ENCODE data around the gene AGTRAP. TPM values are rescaled to one million over a fixed set of nuclear protein-coding genes. Genes with fewer than 3 reads are reported as not detected.

AGTRAP gene
- total and polyA plus RNA-seq, 2 of the 8 experiments (the other 6 are each of a cell fraction or from before 2014, with no cell fraction given) = 69.7 to 192 TPM

GRCh38 chr1:11712285-11712684 is 23.7 kb upstream of the AGTRAP start:
- H3K23me2 ChIP-seq (ENCODE audit: low read depth, low read length) = no peaks in the 10 kb centered on the region
- H3K56ac ChIP-seq (replicated peaks; ENCODE audit: insufficient read length, low read depth, low read length) = no peak overlapping the region
- H2BK5ac ChIP-seq (ENCODE audit: low read depth, low read length) = no peak overlapping the region
- H3K27ac ChIP-seq (ENCODE audit: low read depth, low read length) = no peak overlapping the region
- no peak overlapping the region for H3K9ac ChIP-seq (replicated peaks in 1 of 4; ENCODE audit: extremely low read depth in 1 of 4, low read depth in 3 of 4, low read length in 3 of 4)
- no peak overlapping the region for H2AFZ ChIP-seq (ENCODE audit: low read length)
- no peak overlapping the region for H2BK20ac ChIP-seq (ENCODE audit: low read length)
- H3K4ac ChIP-seq (replicated peaks; ENCODE audit: insufficient read length, low read depth, low read length) = no peak overlapping the region
- H2BK15ac ChIP-seq (ENCODE audit: low read length) = no peak overlapping the region
- H2AK5ac ChIP-seq (ENCODE audit: low read depth, low read length) = no peak overlapping the region
- ChIA-PET CTCF (ENCODE audit: partially characterized antibody) (interaction anchor here (1.0 to 11.1 kb wide), 5 partner anchors 17 to 49 kb away, joined by 3 to 129 read pairs (median 4); partner anchors contain the start of gene FBXO6), POLR2A (ENCODE audit: partially characterized antibody) (interaction anchor here (1.5 to 14.6 kb wide), 2 partner anchors 23 to 47 kb away, joined by 6 to 329 read pairs; partner anchors contain the start of genes DRAXIN and MAD2L2)
- no peak overlapping the region for H3K4me3 ChIP-seq (ENCODE audit: extremely low read depth in 1 of 4, insufficient read depth in 2 of 4, low read depth in 3 of 4, low read length in 4 of 4)
- WGBS, 2 experiments (ENCODE audit: extremely low coverage in 1 of 2, insufficient coverage in 1 of 2, insufficient read length in 1 of 2, insufficient replicate concordance in 2 of 2, low coverage in 1 of 2, low lambda C conversion rate in 2 of 2, missing lambda C conversion rate in 1 of 2) = 97% methylated on average over 8 of the region's 8 CpGs; no CpG with 5 or more reads in 1 of the 2 experiments
- H4K91ac ChIP-seq (replicated peaks; ENCODE audit: insufficient read length, low read length) = no peak overlapping the region
- H3K9me3 ChIP-seq (ENCODE audit: insufficient read depth in 2 of 2, low read depth in 1 of 2, low read length in 1 of 2) = no peaks in the 10 kb centered on the region
- no peak overlapping the region for H3K23ac ChIP-seq (ENCODE audit: insufficient read length)
- FAIRE-seq (no peak), DNase-seq (ENCODE audit: low read depth in 1 of 2, low spot score in 2 of 2) (no peak)
- H3K14ac ChIP-seq (ENCODE audit: insufficient read length) = no peak overlapping the region
- no peak overlapping the region for H2BK12ac ChIP-seq (ENCODE audit: low read depth, low read length)
- H3K18ac ChIP-seq (ENCODE audit: extremely low read depth, low read length) = no peak overlapping the region
- peaks cover 0 to 4% (median 2%) of the 10 kb centered on the region in 4 experiments; a peak in 5 of 8 replicates for H3K36me3 ChIP-seq (ENCODE audit: control insufficient read depth in 2 of 4, insufficient read depth in 4 of 4, low read length in 3 of 4)
- H4K5ac ChIP-seq (ENCODE audit: insufficient read length, low read depth, low read length) = no peak overlapping the region
- H4K20me1 ChIP-seq (replicated peaks in 1 of 2; ENCODE audit: control insufficient read depth in 1 of 2, insufficient read depth in 2 of 2, low read length in 2 of 2) = no peaks in the 10 kb centered on the region
- no peaks in the 10 kb centered on the region for H3K79me2 ChIP-seq (ENCODE audit: control insufficient read depth in 1 of 2, insufficient read depth in 2 of 2, low read length in 2 of 2)
- peaks cover 0 to 9% (median 6%) of the 10 kb centered on the region in 4 experiments; a peak in 5 of 7 replicates for H3K4me1 ChIP-seq (replicated peaks in 1 of 4; ENCODE audit: control insufficient read depth in 3 of 4, insufficient read depth in 4 of 4, low read length in 3 of 4)
- H3K4me2 ChIP-seq (ENCODE audit: insufficient read depth in 1 of 2, low read depth in 2 of 2, low read length in 2 of 2) = no peak overlapping the region
- H3K79me1 ChIP-seq (ENCODE audit: low read depth, low read length) = no peaks in the 10 kb centered on the region
- H3K27me3 ChIP-seq (replicated peaks in 1 of 4; ENCODE audit: control insufficient read depth in 3 of 4, extremely low read depth in 1 of 4, insufficient read depth in 3 of 4, low read length in 3 of 4) = no peaks in the 10 kb centered on the region
- no peak overlapping the region for H2BK120ac ChIP-seq (replicated peaks; ENCODE audit: low read depth, low read length)
- H4K8ac ChIP-seq (ENCODE audit: extremely low read depth, insufficient read depth, low read length) = no peak overlapping the region
- TF ChIP-seq TAF7 (optimal IDR thresholded peaks at IDR 0.05; ENCODE audit: borderline replicate concordance, low read depth, low read length) = no peak
- no peak for TF ChIP-seq SP1 (IDR thresholded peaks at IDR 0.05; ENCODE audit: low read depth, low read length)
- TF ChIP-seq MAFK (IDR thresholded peaks at IDR 0.05; ENCODE audit: low read depth, low read length) = no peak

Measured in H1 (cell line).